GM21723 (cell line): Measurements from ENCODE around the gene COA3.

ENCODE experiments used
- ATAC-seq: cut with Tn5 transposase; IDR thresholded peaks from one replicate; pipeline ENCODE4 v1.9.1; 2021; ENCODE audit warnings: mild to moderate bottlenecking, moderate library complexity; ENCODE audit not compliant: unreplicated experiment

The COA3 gene

GRCh38 chr17:42798383-42799380 lies at the start of gene COA3, which contains the start of gene CNTD1:
TSS of gene COA3 (minus strand) at chr17:42798704. CDS start at chr17:42798681, 23 bp downstream.
TSS of gene CNTD1 (plus strand) at chr17:42798861. CDS start at chr17:42799068, 207 bp downstream.
- ATAC-seq = peak; percentile 82

- ATAC-seq = no peak
Observed at GRCh38 chr17:42848093-42848492, 49.6 kb upstream of the COA3 start.

- ATAC-seq = no peak
Observed at GRCh38 chr17:42846594-42847280, 48.2 kb upstream of the COA3 start.

GRCh38 chr17:42845918-42846593 lies 47.6 kb upstream of the COA3 start:
- no peak for ATAC-seq

GRCh38 chr17:42845556-42845917 lies 47.0 kb upstream of the COA3 start:
- no peak for ATAC-seq

GRCh38 chr17:42844761-42845555 lies 46.5 kb upstream of the COA3 start:
- no peak for ATAC-seq

GRCh38 chr17:42844271-42844670 lies 45.8 kb upstream of the COA3 start, which contains the start of gene AOC2:
TSS of gene AOC2 (plus strand) at chr17:42844580. CDS start at chr17:42844627, 47 bp downstream.
- no peak for ATAC-seq

GRCh38 chr17:42843358-42843934 lies 44.9 kb upstream of the COA3 start:
- no peak for ATAC-seq

GRCh38 chr17:42841975-42842685 lies 43.6 kb upstream of the COA3 start:
- ATAC-seq = no peak

GRCh38 chr17:42835732-42836131 lies 37.2 kb upstream of the COA3 start:
- no peak for ATAC-seq

GRCh38 chr17:42833767-42834422 lies 35.4 kb upstream of the COA3 start:
- ATAC-seq = peak; percentile 18

- peak; percentile 80 for ATAC-seq
Observed at GRCh38 chr17:42832934-42833766, 34.6 kb upstream of the COA3 start, which contains the start of gene PSME3. TSS of gene PSME3 (plus strand) at chr17:42833397. CDS start at chr17:42833632, 235 bp downstream.

GRCh38 chr17:42832213-42832933 lies 33.9 kb upstream of the COA3 start:
- peak; percentile 8 for ATAC-seq

- no peak for ATAC-seq
Observed at GRCh38 chr17:42830971-42831370, 32.5 kb upstream of the COA3 start.

GRCh38 chr17:42827472-42827871 lies 29.0 kb upstream of the COA3 start:
- no peak for ATAC-seq

GRCh38 chr17:42821176-42821575 lies 22.7 kb upstream of the COA3 start:
- no peak for ATAC-seq

- no peak for ATAC-seq
Observed at GRCh38 chr17:42819939-42820535, 21.5 kb upstream of the COA3 start.
